Lower leg skin (tissue), 3 donors: Measurements from ENCODE around the gene TUBA8.
"Not testable (repeated sequence)": the region's sequence is repeated elsewhere in the genome, so short reads cannot be mapped to it uniquely, and the experiment has no call there.

Experiments
- CTCF ChIP-seq, 3 donors: fragments of 450-650 bp; IDR thresholded peaks; one replicate each; pipeline ENCODE4 v1.5.1; 2016; ENCODE audit warnings: antibody characterized with exemption in 3 of 3, mild to moderate bottlenecking in 3 of 3, moderate library complexity in 2 of 3
- POLR2A ChIP-seq, 2 donors: fragments of 450-650 bp; IDR thresholded peaks; one replicate each; pipeline ENCODE4 v1.6.1; 2016 to 2017; ENCODE audit warnings: antibody characterized with exemption in 2 of 2, mild to moderate bottlenecking in 1 of 2, moderate library complexity in 1 of 2

GRCh38 chr22:18160641-18161040, 50.0 kb downstream of the TUBA8 start:
- TF ChIP-seq CTCF, POLR2A (IDR thresholded peaks at IDR 0.05): not testable (repeated sequence)
